Liver (tissue), 9 donors: Measurements from ENCODE around the gene UGT1A6. TPM values are rescaled to one million over a fixed set of nuclear protein-coding genes. Genes with fewer than 3 reads are reported as not detected.

Source experiments
- DNase-seq: peaks from one replicate; pipeline ENCODE4 v3.0.0-alpha.2; 2017; ENCODE audit warnings: low spot score
- H3K27ac ChIP-seq, 2 donors: one replicate each; pipeline ENCODE4 v1.7.0; 2013; ENCODE audit warnings: inconsistent platforms in 2 of 2, low read length in 2 of 2, control low read depth in 1 of 2, low read depth in 1 of 2, mild to moderate bottlenecking in 1 of 2
- H3K27me3 ChIP-seq, 4 donors: one replicate each; pipeline versions ENCODE4 v1.6.1 to v1.7.0; 2013; ENCODE audit warnings: low read length in 3 of 4, inconsistent platforms in 1 of 4, mild to moderate bottlenecking in 1 of 4, moderate library complexity in 1 of 4; ENCODE audit not compliant: control insufficient read depth in 4 of 4, insufficient read depth in 4 of 4
- H3K36me3 ChIP-seq, 4 donors: one replicate each; pipeline versions ENCODE4 v1.6.1 to v1.7.0; 2013; ENCODE audit warnings: low read length in 3 of 4, mild to moderate bottlenecking in 3 of 4, low read depth in 1 of 4, moderate library complexity in 1 of 4; ENCODE audit not compliant: control insufficient read depth in 4 of 4, insufficient read depth in 3 of 4
- H3K4me1 ChIP-seq, 4 donors: one replicate each; pipeline versions ENCODE4 v1.6.1 to v1.7.0; 2013; ENCODE audit warnings: low read length in 3 of 4, mild to moderate bottlenecking in 3 of 4, moderate library complexity in 1 of 4; ENCODE audit not compliant: control insufficient read depth in 4 of 4, insufficient read depth in 4 of 4
- H3K4me3 ChIP-seq, 3 donors: one replicate each; pipeline versions ENCODE4 v1.6.1 to v1.7.0; 2013; ENCODE audit warnings: low read length in 3 of 3, control low read depth in 1 of 3, low read depth in 1 of 3, mild to moderate bottlenecking in 1 of 3
- H3K9ac ChIP-seq, 2 donors: one replicate each; pipeline ENCODE4 v1.7.0; 2013; ENCODE audit warnings: low read length in 2 of 2, mild to moderate bottlenecking in 2 of 2, moderate library complexity in 2 of 2, control low read depth in 1 of 2, low read depth in 1 of 2
- H3K9me3 ChIP-seq, 4 donors: one replicate each; pipeline versions ENCODE4 v1.6.1 to v1.7.0; 2013; ENCODE audit warnings: low read length in 3 of 4; ENCODE audit not compliant: control insufficient read depth in 4 of 4
- CTCF ChIP-seq: fragments of 150-350 bp; IDR thresholded peaks from 2 replicates; pipeline ENCODE4 v1.5.1; 2017; ENCODE audit warnings: improper control_type of control experiment, low read depth, low read length; ENCODE audit not compliant: missing input control
- EGR1 ChIP-seq, 2 donors: IDR thresholded peaks; 2 replicates each; pipeline ENCODE4 v1.6.1; 2016 to 2018; ENCODE audit warnings: antibody characterized with exemption in 2 of 2, low read depth in 2 of 2
- FOXA1 ChIP-seq: IDR thresholded peaks from 2 replicates; pipeline ENCODE4 v1.6.1; 2016; ENCODE audit warnings: antibody characterized with exemption
- FOXA2 ChIP-seq: IDR thresholded peaks from 2 replicates; pipeline ENCODE4 v1.6.1; 2016; ENCODE audit warnings: antibody characterized with exemption
- GABPA ChIP-seq, 2 donors: IDR thresholded peaks in 1 of 2; conservative IDR thresholded peaks in 1 of 2; 2 replicates each; pipeline ENCODE4 v1.6.1; 2016; ENCODE audit warnings: antibody characterized with exemption in 2 of 2, mild to moderate bottlenecking in 1 of 2, moderate library complexity in 1 of 2
- HNF4A ChIP-seq, 2 donors: conservative IDR thresholded peaks; 2 replicates each; pipeline ENCODE4 v1.6.1; 2016; ENCODE audit warnings: antibody characterized with exemption in 2 of 2, mild to moderate bottlenecking in 2 of 2
- HNF4G ChIP-seq: IDR thresholded peaks from 2 replicates; pipeline ENCODE4 v1.6.1; 2016; ENCODE audit warnings: antibody characterized with exemption
- JUND ChIP-seq, 2 donors: IDR thresholded peaks; 2 replicates each; pipeline ENCODE4 v1.6.1; 2016; ENCODE audit warnings: antibody characterized with exemption in 2 of 2
- MAX ChIP-seq: IDR thresholded peaks from 2 replicates; pipeline ENCODE4 v1.6.1; 2016; ENCODE audit warnings: antibody characterized with exemption
- NR2F2 ChIP-seq: IDR thresholded peaks from 2 replicates; pipeline ENCODE4 v1.6.1; 2016; ENCODE audit warnings: antibody characterized with exemption
- RAD21 ChIP-seq, 2 donors: IDR thresholded peaks; 2 replicates each; pipeline ENCODE4 v1.6.1; 2016; ENCODE audit warnings: antibody characterized with exemption in 2 of 2, mild to moderate bottlenecking in 2 of 2
- RXRA ChIP-seq, 2 donors: IDR thresholded peaks; 2 replicates each; pipeline ENCODE4 v1.6.1; 2017 to 2018; ENCODE audit warnings: antibody characterized with exemption in 2 of 2, mild to moderate bottlenecking in 1 of 2
- SP1 ChIP-seq: IDR thresholded peaks from 2 replicates; pipeline ENCODE4 v1.6.1; 2018; ENCODE audit warnings: antibody characterized with exemption, mild to moderate bottlenecking
- TAF1 ChIP-seq: conservative IDR thresholded peaks from 2 replicates; pipeline ENCODE4 v1.6.1; 2016; ENCODE audit warnings: antibody characterized with exemption, mild to moderate bottlenecking
- ZBTB33 ChIP-seq: IDR thresholded peaks from 2 replicates; pipeline ENCODE4 v1.6.1; 2016; ENCODE audit warnings: antibody characterized with exemption
- WGBS: extraction: QIAGEN DNeasy Blood & Tissue Kit; methylation state at CpG from one replicate; pipeline ENCODE4 v1.1.7; 2013; 5-methylcytosine and 5-hydroxymethylcytosine counted together
- polyA plus RNA-seq, 2 donors: library from polyadenylated mRNA; stranded (reverse) in 1 of 2; unstranded in 1 of 2; fragments of 200-250 nt in 1 of 2; fragments of >200 nt in 1 of 2; fragmentation: Nextera tagmentation in 1 of 2; extraction: Ambion mirVana in 1 of 2; gene quantifications; one replicate each; pipeline versions ENCODE4 v1.2.1 to v1.2.3, GENCODE V29; 2013 to 2015
- total RNA-seq, 2 donors: library from RNA; depleted of rRNA; stranded (reverse); fragments of >200 nt; gene quantifications; one replicate each; pipeline ENCODE4 v1.2.3, GENCODE V29; 2014
- TF ChIP-seq, protein P1 (sequence below): IDR thresholded peaks from 2 replicates; pipeline ENCODE4 v1.6.1; 2016; ENCODE audit warnings: antibody characterized with exemption
- TF ChIP-seq, protein P2 (sequence below): IDR thresholded peaks from 2 replicates; pipeline ENCODE4 v1.6.1; 2016; ENCODE audit warnings: antibody characterized with exemption, mild to moderate bottlenecking
- donor health status: healthy.
- donor health status: healthy.
- donor health status: healthy.
- donor health status: healthy.
- donor health status: healthy.

The UGT1A6 gene
- total and polyA plus RNA-seq, 4 donors = 33.4 to 103 (median 46.5) TPM; not detected in 1

DNA sequence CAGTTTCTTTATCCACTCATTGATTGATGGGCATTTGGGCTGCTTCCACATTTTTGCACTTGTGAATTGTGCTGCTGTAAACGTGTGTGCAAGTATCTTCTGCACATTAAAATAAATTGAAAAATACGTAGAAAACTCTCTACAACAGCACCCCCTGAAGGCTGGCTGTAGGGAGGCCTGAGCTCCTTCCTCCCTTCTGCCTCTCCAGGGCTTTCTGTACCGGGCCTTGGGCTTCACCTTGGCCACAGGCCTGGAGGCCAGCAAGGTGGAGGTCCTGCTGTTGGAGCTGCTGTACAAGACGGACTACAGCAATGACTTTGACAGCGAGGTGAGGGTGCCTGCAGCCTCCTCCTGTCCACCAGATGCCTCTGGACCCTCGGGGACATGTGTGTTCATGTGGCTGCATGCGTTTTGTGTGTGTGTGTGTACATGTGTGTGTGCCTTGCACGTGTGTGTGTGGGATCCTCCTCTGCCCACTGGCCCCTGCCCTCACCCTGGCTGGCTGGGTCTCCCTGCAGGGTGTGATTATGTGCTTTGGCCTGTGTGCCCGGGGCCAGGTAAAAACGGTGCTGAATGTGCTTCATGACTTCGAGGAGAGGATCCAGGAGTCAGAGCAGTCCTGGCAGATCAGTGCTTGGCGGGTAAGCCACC, 114.7 kb downstream of the UGT1A6 start:
- peak; percentile 10 for DNase-seq
- Histone ChIP-seq H3K27ac (no peak overlapping the region), H3K27me3 (no peaks in the 10 kb centered on the region), H3K9ac (no peak overlapping the region), H3K4me3 (no peak overlapping the region), H3K4me1 (no peaks in the 10 kb centered on the region), H3K36me3 (no peaks in the 10 kb centered on the region), H3K9me3 (no peaks in the 10 kb centered on the region)
- 73% methylated on average over 12 of the region's 12 CpGs for WGBS
- TF ChIP-seq TAF1 (no peak), CTCF (no peak)

DNA sequence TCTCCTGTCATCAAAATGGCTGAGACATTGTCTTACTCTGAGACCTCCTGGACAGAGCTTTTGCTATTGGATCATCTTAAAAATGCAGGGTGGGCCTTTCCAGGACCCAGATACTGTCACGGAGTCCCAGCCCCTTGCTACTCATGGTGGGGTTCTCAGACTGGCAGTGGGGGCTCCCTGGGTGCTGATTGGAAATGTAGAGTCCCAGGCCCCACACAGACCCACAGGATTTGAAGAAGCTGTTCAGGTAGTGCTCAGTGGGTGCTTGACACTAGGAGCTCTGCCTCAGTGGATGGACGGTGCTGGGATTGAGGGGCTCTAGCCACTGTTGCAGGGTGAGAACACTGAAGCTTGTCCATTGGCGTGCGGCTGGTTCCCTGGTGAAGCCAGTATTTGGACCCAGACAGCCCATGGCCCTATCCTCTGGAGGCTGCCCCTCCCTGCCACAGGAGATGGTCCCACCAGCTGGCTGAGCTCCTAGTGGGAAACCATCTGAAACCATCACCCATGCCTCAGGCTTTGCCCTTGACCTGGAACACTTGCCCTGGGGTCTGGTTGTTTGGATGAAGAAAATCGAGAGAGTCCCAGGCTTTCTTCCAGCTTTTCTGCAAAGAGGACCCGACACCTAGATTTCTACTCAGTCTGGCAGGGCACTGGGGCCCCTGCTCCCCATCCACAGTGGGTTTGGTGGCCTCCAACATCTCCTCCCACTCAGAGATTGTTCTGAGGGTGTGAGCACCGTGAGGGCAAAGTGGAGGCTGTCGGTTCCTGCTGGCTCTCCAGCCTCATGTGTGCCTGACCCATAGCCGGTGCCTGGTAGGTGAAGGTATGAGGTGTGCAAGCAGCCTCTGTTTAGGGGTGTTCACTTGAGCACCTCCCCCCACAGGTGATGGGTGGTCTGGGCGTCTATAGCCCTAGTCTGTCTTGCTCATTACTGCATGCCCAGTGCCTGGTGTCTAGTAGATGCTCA, 115.6 kb downstream of the UGT1A6 start:
- Histone ChIP-seq H3K27me3 (no peaks in the 10 kb centered on the region), H3K27ac (no peak overlapping the region), H3K4me1 (no peaks in the 10 kb centered on the region), H3K9me3 (no peaks in the 10 kb centered on the region), H3K9ac (no peak overlapping the region), H3K36me3 (no peaks in the 10 kb centered on the region), H3K4me3 (no peak overlapping the region)
- WGBS = 82% methylated on average over 10 of the region's 10 CpGs
- no peak for DNase-seq
- TF ChIP-seq TAF1 (no peak), ZBTB33 (no peak), JUND (IDR thresholded peaks at IDR 0.05) (no peak), NR2F2 (no peak), HNF4G (no peak), MAX (no peak), FOXA2 (no peak), EGR1 (IDR thresholded peaks at IDR 0.05; ENCODE audit: low read depth in 2 of 2) (no peak), RXRA (IDR thresholded peaks at IDR 0.05) (no peak), GABPA (IDR thresholded peaks at IDR 0.05 in 1 of 2, conservative IDR thresholded peaks at IDR 0.05 in 1 of 2) (no peak), SP1 (no peak), CTCF (no peak), HNF4A (conservative IDR thresholded peaks at IDR 0.05) (no peak), RAD21 (IDR thresholded peaks at IDR 0.05) (no peak), FOXA1 (no peak)
- TF ChIP-seq, protein P1, sequence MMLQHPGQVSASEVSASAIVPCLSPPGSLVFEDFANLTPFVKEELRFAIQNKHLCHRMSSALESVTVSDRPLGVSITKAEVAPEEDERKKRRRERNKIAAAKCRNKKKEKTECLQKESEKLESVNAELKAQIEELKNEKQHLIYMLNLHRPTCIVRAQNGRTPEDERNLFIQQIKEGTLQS = no peak
- TF ChIP-seq, protein P2, sequence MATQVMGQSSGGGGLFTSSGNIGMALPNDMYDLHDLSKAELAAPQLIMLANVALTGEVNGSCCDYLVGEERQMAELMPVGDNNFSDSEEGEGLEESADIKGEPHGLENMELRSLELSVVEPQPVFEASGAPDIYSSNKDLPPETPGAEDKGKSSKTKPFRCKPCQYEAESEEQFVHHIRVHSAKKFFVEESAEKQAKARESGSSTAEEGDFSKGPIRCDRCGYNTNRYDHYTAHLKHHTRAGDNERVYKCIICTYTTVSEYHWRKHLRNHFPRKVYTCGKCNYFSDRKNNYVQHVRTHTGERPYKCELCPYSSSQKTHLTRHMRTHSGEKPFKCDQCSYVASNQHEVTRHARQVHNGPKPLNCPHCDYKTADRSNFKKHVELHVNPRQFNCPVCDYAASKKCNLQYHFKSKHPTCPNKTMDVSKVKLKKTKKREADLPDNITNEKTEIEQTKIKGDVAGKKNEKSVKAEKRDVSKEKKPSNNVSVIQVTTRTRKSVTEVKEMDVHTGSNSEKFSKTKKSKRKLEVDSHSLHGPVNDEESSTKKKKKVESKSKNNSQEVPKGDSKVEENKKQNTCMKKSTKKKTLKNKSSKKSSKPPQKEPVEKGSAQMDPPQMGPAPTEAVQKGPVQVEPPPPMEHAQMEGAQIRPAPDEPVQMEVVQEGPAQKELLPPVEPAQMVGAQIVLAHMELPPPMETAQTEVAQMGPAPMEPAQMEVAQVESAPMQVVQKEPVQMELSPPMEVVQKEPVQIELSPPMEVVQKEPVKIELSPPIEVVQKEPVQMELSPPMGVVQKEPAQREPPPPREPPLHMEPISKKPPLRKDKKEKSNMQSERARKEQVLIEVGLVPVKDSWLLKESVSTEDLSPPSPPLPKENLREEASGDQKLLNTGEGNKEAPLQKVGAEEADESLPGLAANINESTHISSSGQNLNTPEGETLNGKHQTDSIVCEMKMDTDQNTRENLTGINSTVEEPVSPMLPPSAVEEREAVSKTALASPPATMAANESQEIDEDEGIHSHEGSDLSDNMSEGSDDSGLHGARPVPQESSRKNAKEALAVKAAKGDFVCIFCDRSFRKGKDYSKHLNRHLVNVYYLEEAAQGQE = no peak
